Liver (tissue), 3 donors: Measurements from ENCODE around the gene PHF21B.

ENCODE experiments used
- CTCF ChIP-seq: fragments of 150-350 bp; IDR thresholded peaks from 2 replicates; pipeline ENCODE4 v1.5.1; 2017; ENCODE audit warnings: improper control_type of control experiment, low read depth, low read length; ENCODE audit not compliant: missing input control
- HNF4G ChIP-seq: IDR thresholded peaks from 2 replicates; pipeline ENCODE4 v1.6.1; 2016; ENCODE audit warnings: antibody characterized with exemption
- REST ChIP-seq: IDR thresholded peaks from 2 replicates; pipeline ENCODE4 v1.6.1; 2016; ENCODE audit warnings: antibody characterized with exemption, mild to moderate bottlenecking
- TAF1 ChIP-seq: conservative IDR thresholded peaks from 2 replicates; pipeline ENCODE4 v1.6.1; 2016; ENCODE audit warnings: antibody characterized with exemption, mild to moderate bottlenecking
- donor health status: healthy.
- donor health status: healthy.

- no peak for TF ChIP-seq CTCF
- no peak for TF ChIP-seq HNF4G
- TF ChIP-seq REST = no peak
- no peak for TF ChIP-seq TAF1
These were observed 25.8 kb downstream of the PHF21B start for GRCh38 chr22:44983878-44984482.
